Colon (tissue), 2 donors: ENCODE measurements around the gene IL1A.

ENCODE experiments used
- FAIRE-seq: peaks from 2 replicates; lab custom pipeline; 2012; peaks lifted over from hg19 to GRCh38; lab: Jason Lieb, UNC
- donor health status: control.
- donor health status: control.

IL1A gene

GRCh38 chr2:112726487-112727190 is 57.7 kb downstream of the IL1A start:
- FAIRE-seq = no peak

DNA sequence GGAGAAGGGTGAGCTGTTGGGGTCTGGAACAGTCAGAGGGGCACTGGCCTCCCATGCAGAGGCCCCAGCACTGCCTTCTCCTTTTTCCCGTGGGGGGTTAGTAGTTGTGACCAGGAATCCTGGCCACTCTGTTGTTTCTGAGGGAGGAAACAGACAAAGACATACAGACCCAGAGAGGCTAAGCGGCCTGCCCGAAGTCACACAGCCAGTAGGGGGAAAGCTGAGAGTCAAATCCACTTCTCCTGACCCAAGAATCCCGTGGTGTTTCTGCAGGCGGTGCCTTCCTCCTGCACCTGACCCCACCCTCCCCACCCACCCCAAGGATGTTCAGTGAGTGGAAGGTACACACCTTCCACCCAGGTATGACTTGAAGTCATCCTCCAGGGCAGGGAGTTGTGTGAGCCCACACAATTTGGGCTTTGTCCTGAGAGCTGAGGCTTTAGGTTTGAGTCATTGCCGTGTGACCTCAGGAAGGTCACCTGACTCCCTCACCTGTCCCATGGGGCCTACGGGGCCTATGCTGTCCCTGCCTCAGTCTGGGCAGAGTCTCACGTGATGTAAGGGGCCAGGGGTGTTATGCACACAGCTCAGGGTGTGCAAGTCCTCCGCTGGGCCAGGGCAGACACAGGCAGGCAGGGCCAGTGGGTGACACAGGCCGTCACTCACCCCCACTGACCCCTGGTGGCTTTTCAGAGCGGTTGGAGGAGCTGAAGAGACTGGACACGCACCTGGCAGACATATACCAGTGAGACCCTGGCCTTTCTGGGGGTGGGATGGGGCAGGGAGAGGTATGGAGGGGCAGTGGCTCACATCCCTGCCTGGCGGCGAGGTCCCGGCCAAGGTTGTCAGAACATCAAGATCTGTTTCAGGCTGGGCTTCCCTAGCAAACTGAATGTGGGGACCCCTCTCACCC is 58.5 kb downstream of the IL1A start:
- FAIRE-seq = no peak

- FAIRE-seq = no peak
These were observed 59.4 kb downstream of the IL1A start for GRCh38 chr2:112724591-112725525.

DNA sequence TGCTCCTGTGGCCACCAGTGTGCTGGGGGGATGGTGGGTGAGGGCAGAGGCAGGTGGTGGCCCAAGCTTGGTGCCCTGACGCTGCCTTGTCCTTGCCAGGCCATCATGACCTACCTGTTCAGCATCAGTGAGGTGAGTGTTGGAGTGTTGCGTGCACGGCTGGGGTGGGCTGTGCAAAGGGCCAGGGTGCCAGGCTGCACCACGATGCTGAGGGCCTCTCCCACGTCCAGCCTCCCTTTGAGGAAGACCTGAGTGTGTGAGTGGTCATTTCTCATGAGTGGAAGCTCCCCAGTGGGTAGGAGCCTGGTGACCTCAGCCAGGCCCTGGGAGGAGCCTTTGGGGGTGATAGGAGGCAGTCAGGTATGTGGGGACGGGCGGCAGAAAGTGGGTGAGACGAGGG is 60.3 kb downstream of the IL1A start:
- no peak for FAIRE-seq
